GM12872 (cell line): Measurements from ENCODE around the gene ZCCHC2.

Experiments used
- CTCF ChIP-seq: IDR thresholded peaks from 3 replicates; pipeline ENCODE4 v1.5.1; 2011; ENCODE audit warnings: low read depth, mild to moderate bottlenecking, low read length, moderate library complexity; ENCODE audit not compliant: insufficient read depth

The ZCCHC2 gene

GRCh38 chr18:62572456-62572855, 49.6 kb downstream of the ZCCHC2 start:
- TF ChIP-seq CTCF = no peak

GRCh38 chr18:62574776-62575175, 52.0 kb downstream of the ZCCHC2 start:
- TF ChIP-seq CTCF = no peak

- no peak for TF ChIP-seq CTCF
Observed at GRCh38 chr18:62576271-62576670, 53.4 kb downstream of the ZCCHC2 start.

- no peak for TF ChIP-seq CTCF
Observed at GRCh38 chr18:62576845-62577512, 54.2 kb downstream of the ZCCHC2 start.

GRCh38 chr18:62577765-62578164, 54.9 kb downstream of the ZCCHC2 start:
- TF ChIP-seq CTCF = no peak

- TF ChIP-seq CTCF = no peak
Observed at GRCh38 chr18:62578980-62579511, 56.2 kb downstream of the ZCCHC2 start.

- TF ChIP-seq CTCF = no peak
Observed at GRCh38 chr18:62583376-62583775, 60.6 kb downstream of the ZCCHC2 start.
